GM21390 (cell line): ENCODE data around the gene TRRAP.
"Not testable (repeated sequence)": the region's sequence is repeated elsewhere in the genome, so short reads cannot be mapped to it uniquely, and the experiment has no call there.

ENCODE experiments used
- ATAC-seq: cut with Tn5 transposase; IDR thresholded peaks from one replicate; pipeline ENCODE4 v1.9.1; 2021; ENCODE audit not compliant: unreplicated experiment

TRRAP gene

DNA sequence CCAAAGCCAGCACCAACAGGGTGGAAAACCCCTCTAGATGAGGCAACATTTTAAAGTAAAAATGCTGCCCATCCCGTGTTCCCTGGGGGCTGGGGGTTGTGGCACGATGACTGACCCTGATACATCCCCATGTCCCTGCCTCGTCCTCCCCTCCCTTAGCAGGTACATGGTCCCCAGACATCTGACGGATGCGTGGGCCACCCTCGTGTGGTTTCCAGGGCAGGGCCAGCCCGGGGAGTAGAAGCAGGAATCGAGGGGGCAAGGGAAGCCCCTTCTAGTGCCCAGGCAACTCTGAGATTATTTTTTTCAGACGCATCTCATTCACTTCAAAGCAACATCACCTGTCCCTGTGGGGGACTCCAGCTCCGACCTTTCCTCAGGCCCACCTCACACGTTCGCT lies 12.0 kb upstream of the TRRAP start:
- no peak for ATAC-seq

DNA sequence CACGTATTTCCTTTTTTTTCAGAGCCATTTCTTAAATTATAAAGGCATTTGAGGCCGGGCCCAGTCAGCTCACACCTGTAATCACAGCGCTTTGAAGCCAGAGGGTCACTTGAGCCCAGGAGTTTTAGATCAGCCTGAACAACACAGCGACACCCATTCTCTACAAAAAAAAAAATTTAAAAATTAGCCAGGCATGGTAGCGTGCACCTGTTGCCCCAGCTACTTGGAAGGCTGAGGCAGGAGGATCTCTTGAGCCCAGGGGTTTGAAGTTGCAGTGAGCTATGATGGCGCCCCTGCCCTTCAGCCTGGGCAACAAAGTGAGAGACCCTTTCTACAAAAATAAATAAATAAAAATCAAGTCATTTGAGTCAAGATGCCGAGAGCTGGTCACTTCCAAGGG lies 11.6 kb upstream of the TRRAP start:
- no peak for ATAC-seq

- ATAC-seq: no peak
Observed at GRCh38 chr7:98868450-98868849, 9.9 kb upstream of the TRRAP start.

GRCh38 chr7:98869027-98869596 lies 9.2 kb upstream of the TRRAP start:
- no peak for ATAC-seq

DNA sequence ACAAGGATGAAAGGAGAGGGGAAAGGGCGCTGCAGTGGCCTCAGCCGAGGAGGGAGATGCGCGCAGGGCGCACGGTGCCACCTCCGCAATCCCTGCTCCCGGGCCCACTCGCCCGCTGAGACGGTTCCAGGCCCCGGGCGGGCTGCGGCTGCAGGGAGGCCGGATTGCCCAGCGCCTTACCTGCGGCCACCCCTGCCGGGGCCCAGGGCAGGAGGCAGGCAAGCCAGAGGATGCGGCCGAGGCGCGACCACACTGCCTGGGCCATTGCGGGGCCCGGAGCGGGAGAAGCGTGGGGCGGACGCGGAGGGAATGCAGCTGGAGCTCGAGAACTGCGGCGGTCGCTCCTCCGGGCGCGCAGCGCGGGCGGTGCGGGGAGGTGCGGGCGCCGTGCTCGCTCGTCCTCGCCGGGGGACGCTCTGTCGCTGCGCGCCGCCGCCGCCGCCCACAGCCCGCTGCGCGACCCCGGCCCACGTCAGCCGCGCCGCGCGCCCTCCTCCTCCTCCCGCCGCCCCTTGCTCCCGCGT lies 8.7 kb upstream of the TRRAP start, which contains the start of gene TMEM130:
Gene TMEM130, minus strand, starts transcription at position 418 of the 524 bp plus-strand sequence. Its CDS starts 153 bp downstream, at position 265.
- ATAC-seq: no peak

DNA sequence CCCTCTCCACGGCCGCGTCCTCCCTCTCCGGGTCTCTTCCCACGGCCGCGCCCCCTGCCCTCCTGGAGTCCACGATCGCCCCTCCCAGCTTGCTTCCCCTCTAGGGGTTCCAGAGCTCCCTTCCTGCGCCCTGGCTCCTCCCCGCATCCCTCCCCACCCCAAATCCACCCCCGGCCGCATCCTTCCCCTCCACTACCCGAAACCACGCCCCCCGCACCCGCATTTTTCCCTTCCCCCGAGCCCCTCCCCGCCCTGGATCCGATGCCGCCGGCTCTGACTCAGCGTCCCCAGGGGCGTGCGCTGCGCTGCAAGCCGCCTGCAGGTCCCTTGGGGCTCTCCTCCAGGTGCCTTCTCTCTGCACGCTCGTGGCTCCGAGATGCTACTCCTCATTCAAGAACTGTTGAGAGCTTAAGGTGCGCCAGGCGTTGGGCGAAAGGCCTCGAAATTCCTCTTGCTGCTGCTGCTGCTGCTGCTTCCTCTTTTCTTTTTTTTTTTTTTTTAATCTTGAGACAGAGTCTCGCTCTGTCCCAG lies 8.1 kb upstream of the TRRAP start:
- ATAC-seq: peak; percentile 83

DNA sequence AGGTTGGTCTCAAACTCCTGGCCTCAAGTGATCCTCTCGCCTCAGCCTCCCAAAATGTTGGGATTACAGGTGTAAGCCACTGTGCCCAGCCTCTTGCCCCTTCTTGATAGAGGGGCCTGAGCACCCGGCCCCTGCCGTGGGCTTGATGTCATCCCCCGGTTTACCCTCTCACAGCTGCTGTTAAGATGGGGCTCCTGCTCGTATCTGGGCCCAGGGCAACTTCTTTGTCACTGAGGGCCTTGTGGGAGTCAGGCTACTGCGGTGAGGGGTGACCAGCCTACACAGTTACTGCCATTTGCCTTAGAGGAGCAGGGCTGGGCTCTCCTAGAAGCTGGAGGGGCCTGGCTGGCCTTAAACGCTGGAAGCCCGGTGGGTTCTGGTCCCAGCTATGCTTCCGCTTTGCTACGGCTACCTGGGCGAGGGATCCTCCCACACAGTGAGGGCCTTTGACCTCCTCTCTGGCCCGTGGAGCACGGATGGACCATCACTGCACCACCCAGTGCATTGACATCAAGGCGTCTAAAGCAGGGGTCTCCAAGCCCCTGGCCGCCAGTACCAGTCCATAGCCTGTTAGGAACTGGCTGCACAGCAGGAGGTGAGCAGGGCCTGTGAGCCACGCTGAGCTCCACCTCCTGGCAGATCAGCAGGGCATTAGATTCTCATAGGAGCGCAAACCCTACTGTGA lies 7.4 kb upstream of the TRRAP start:
- no peak for ATAC-seq

DNA sequence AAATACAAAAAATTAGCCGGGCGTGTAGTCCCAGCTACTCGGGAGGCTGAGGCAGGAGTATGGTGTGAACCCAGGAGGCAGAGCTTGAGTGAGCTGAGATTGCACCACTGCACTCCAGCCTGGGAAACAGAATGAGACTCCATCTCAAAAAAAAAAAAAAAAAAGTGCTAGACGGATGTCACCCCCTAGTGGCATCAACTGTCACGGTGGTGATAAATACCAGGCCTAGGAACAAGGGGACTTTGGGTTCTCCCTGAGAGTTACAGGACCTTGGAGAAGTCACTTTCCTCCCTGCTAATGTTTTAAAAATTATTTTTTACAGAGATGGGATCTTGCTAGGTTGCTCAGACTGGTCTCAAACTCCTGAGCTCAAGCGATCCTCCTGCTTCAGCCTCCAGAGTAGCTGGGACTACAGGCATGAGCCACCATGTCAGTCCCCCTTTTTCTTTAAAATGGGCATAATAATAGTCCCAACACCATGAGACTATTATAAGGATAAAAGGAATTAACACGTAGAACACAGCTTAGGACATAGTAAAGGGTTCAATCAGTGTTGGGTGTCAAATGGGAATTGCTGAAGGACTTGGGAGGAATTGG lies 5.9 kb upstream of the TRRAP start:
- no peak for ATAC-seq

GRCh38 chr7:98873610-98874009 lies 4.7 kb upstream of the TRRAP start:
- not testable (repeated sequence) for ATAC-seq

- no peak for ATAC-seq
Observed at GRCh38 chr7:98874942-98875341, 3.4 kb upstream of the TRRAP start.

DNA sequence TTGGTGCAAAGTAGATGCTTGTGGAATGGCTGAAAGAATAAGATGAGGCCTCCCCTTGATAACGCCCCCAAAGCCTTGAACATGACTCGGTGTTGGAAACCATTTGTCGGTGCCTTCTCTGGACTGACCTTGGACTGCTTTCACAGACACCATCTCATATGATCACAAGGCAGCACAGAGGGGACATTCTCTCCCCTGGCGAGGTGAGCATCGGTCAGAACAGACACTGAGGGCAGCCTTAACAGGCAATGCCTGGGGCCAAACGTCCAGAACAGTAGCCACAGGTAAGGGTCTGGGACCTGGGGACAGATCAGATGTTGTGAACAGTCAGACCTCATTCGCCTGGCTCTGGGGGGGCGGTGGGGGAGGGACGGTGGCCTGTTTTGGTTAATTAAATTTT lies 2.8 kb upstream of the TRRAP start:
- ATAC-seq: no peak

- ATAC-seq: no peak
Observed at GRCh38 chr7:98877146-98877545, 1.2 kb upstream of the TRRAP start.

GRCh38 chr7:98877692-98878364 lies 504 bp upstream of the TRRAP start:
- ATAC-seq: no peak

DNA sequence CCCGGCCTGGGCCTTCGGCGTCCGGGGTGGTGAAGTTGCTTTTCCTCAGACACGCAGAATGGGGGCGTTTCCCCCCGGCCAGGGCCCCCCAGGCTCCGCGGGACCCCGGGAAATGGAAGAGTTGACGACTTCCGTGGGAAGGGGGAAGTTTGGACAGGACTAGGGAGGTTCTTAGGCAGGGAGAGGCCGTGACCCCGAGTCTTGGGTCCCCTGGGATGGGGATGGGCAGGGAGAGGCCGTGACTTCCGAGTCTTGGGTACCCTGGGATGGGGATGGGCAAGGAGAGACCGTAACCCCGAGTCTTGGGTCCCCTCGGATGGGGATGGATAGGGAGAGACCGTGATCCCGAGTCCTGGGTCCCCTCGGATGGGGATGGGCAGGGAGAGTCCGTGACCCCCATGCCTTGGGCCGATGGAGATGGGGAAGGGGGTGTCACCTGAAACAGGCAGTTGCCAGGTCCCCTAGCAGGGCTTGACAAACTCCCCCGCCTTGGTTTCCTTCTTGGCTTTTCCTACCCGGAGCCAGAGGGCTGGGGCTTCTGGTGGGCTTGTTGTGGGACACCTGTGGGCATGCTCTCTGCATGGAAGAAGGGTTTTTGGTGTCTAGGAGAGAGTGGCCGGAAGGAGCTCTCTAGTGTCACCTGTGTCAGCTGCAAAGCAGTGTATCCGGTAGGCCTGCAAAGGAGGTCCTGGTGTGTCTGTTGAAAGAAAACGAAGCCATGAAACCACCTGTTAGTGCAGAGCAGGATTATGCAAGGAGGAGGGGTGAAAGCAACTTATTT lies 1.1 kb downstream of the TRRAP start:
- ATAC-seq: peak; percentile 67

DNA sequence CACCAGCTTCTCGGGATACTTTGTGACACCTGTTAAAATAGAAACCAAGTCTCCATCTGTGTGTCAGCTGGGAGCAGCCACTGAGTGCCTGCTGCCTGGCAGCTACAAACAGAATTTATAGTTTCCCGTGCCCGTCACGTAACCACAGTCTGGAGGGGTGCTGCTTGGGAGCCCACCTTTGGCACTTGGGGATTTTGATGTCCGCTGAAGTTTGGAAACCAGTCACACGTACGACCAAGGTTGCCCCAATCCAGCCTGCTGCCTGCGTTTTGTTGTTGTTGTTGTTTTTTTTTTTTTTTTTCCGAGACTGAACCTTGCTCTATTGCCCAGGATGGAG lies 1.6 kb downstream of the TRRAP start:
- no peak for ATAC-seq

GRCh38 chr7:98880485-98880884 lies 2.2 kb downstream of the TRRAP start:
- ATAC-seq: no peak

DNA sequence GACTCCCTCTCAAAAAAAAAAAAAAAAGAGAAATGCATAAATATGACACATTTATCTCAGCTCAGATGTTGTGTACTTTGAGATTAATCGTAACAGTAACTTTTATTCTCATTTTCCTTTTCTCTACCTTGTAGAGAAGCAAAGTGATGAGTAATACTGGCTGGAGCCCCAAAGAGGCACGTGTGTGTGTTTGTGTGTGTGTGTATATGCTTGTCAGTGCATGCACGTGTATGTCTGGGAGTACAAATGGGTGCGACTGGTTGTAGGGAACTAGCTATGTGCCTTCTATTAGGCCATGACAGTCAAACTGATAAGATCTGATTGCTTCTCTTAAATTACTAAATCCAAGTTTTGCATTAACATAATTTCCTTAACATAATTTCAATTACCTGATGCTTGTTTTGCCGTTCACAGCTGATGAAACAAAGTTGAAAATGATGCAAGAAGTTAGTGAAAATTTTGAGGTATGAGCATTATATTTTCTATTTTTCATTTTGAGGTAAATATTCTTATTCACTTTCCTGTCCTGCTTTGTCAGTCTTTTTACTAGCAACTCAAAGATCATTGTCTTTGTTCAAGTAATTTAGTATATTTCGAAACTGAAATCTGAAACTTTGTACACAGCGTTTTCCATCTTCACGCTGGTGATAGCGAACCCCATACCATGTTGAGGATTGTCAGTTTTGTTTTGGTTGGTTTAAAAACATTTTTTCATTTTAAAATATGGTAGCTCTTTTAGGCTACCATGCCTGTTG lies 3.4 kb downstream of the TRRAP start:
- ATAC-seq: no peak

DNA sequence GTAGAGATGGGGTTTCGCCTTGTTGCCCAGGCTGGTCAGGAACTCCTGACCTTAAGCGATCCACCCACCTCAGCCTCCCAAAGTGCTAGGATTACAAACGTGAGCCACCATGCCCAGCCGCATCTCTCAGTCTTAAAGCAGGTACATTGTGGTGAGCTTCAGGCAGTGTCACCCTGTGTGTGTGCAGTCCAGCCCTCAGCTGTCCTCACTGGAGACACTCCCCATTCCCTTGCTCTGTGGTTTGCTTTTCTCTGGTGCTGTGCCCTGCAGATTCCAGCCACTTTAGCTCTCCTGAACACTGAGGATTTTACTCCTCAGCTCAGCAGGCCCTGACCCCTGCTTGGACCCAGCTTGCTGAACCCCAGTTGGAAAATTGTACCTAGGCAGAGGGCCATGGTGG lies 6.1 kb downstream of the TRRAP start:
- ATAC-seq: no peak

DNA sequence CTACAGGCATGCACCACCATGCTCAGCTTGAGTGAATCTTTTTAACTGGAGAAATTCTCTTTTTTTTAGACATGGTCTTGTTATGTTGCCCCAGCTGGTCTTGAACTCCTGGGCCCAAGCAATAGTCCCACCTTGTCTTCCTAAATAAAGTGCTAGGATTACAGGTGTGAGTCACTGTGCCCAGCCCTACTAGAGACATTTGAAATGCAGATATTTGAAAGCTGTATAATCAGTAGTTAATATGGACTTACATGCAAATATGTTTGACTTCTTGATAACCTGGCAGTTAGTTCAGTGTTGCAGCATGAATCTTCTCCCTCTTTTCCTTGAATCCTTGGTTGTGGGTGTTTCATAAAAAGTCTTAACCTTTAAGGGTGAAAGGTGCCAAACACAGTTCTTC lies 8.7 kb downstream of the TRRAP start:
- ATAC-seq: no peak

DNA sequence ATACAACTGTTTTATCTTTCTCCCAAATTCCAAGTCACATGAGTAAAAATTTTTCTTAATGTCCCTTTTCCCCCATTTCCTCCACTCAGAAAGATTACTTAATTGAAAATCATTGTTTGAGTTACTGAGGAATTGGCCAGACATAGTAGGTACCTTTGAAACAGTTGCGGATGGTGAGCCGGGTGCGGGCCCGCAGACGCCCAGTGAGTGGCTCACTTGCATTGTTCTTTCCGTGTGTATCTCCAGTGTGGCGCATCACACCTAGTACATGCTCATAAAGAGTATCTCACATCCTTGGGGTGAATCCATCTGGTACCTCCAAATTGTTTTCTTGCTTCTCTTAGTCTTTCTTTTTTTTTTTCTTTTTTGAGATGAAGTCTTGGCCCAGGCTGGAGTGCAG lies 14.3 kb downstream of the TRRAP start:
- no peak for ATAC-seq
